Endothelial cell of umbilical vein (primary cell): ENCODE results near the gene HIF1AN. TPM values are rescaled to one million over a fixed set of nuclear protein-coding genes. Genes with fewer than 3 reads are reported as not detected.

Experiments used
- BruUV-seq: library from RNA; stranded (reverse); fragments of 400-500 nt; replicated peaks from 2 replicates; lab custom pipeline; 2021; lab: Mats Ljungman, UMichigan
- CTCF ChIA-PET: fragments of 300-600, 350-600 bp; sonication (Branson Sonifier 250); formaldehyde crosslinking; loops from one replicate; lab custom pipeline; 2021; ENCODE audit warnings: antibody characterized with exemption, inconsistent platforms; lab: Charles Lee
- POLR2A ChIA-PET: fragments of 300-600, 350-600 bp; sonication (Branson Sonifier 250); formaldehyde crosslinking; loops from one replicate; lab custom pipeline; 2021; ENCODE audit warnings: antibody characterized with exemption, inconsistent platforms; lab: Charles Lee
- DNase-seq: peaks from one replicate; pipeline ENCODE4 v3.0.0-alpha.2; 2011; ENCODE audit warnings: low read depth, low spot score
- FAIRE-seq: peaks from 2 replicates; lab custom pipeline; 2011; peaks lifted over from hg19 to GRCh38; lab: Jason Lieb, UNC
- H2AFZ ChIP-seq: 2 replicates; pipeline ENCODE4 v1.6.0; 2012; ENCODE audit warnings: low read depth, low read length, control low read depth, inconsistent platforms
- H3K27ac ChIP-seq: 2 replicates; pipeline ENCODE4 v1.5.1; 2011; ENCODE audit warnings: low read depth, mild to moderate bottlenecking, control low read depth, low read length, moderate library complexity; ENCODE audit not compliant: insufficient read depth
- H3K27me3 ChIP-seq, 2 experiments: 2 replicates each; pipeline versions ENCODE4 v1.6.0 to v1.6.1; 2011; ENCODE audit warnings: low read length in 2 of 2, mixed read lengths in 1 of 2; ENCODE audit not compliant: control insufficient read depth in 2 of 2, insufficient read depth in 2 of 2
- H3K36me3 ChIP-seq, 2 experiments: 2 replicates in 1 of 2; 3 replicates in 1 of 2; pipeline ENCODE4 v1.5.1; 2011; ENCODE audit warnings: low read length in 2 of 2, mild to moderate bottlenecking in 1 of 2, moderate library complexity in 1 of 2; ENCODE audit not compliant: control insufficient read depth in 2 of 2, insufficient read depth in 2 of 2; ENCODE audit errors: extremely low read depth in 1 of 2
- H3K4me1 ChIP-seq: 3 replicates; pipeline ENCODE4 v1.5.1; 2011; ENCODE audit warnings: mild to moderate bottlenecking, low read length; ENCODE audit not compliant: control insufficient read depth, insufficient read depth; ENCODE audit errors: extremely low read depth
- H3K4me2 ChIP-seq: 2 replicates; pipeline ENCODE4 v1.6.1; 2011; ENCODE audit warnings: low read length, control low read depth, mixed read lengths; ENCODE audit not compliant: insufficient read depth
- H3K4me3 ChIP-seq, 3 experiments: fragments of 200-600 bp in 1 of 3; sonication (generic), shearing (Covaris generic) in 1 of 3; replicated peaks in 1 of 3; 2 replicates each; pipeline ENCODE4 v1.5.1; 2011 to 2016; ENCODE audit warnings: control low read depth in 3 of 3, low read length in 3 of 3, mild to moderate bottlenecking in 2 of 3, inconsistent platforms in 1 of 3, low read depth in 1 of 3, moderate library complexity in 1 of 3; ENCODE audit not compliant: insufficient read depth in 1 of 3
- H3K79me2 ChIP-seq: 2 replicates; pipeline ENCODE4 v1.6.0; 2012; ENCODE audit warnings: low read length, inconsistent platforms; ENCODE audit not compliant: control insufficient read depth, insufficient read depth
- H3K9ac ChIP-seq: replicated peaks from 2 replicates; pipeline ENCODE3; 2011; ENCODE audit warnings: low read length, control low read depth; ENCODE audit not compliant: insufficient read depth; ENCODE audit errors: extremely low read depth
- H3K9me1 ChIP-seq: replicated peaks from 3 replicates; pipeline ENCODE4 v1.6.0; 2011; ENCODE audit warnings: mild to moderate bottlenecking, low read length; ENCODE audit not compliant: control insufficient read depth, insufficient read depth; ENCODE audit errors: extremely low read depth
- H3K9me3 ChIP-seq: replicated peaks from 2 replicates; pipeline ENCODE4 v1.5.1; 2012; ENCODE audit warnings: low read length, inconsistent platforms; ENCODE audit not compliant: control insufficient read depth, insufficient read depth
- H4K20me1 ChIP-seq: replicated peaks from 2 replicates; pipeline ENCODE3; 2011; ENCODE audit warnings: mild to moderate bottlenecking, low read length; ENCODE audit not compliant: control insufficient read depth, insufficient read depth; ENCODE audit errors: extremely low read depth
- CTCF ChIP-seq, 2 donors: IDR thresholded peaks; 1 replicate in 1 of 2; 2 replicates in 1 of 2; pipeline ENCODE4 v1.5.1; 2011; ENCODE audit warnings: low read length in 2 of 2, mild to moderate bottlenecking in 2 of 2, moderate library complexity in 2 of 2, control low read depth in 1 of 2, inconsistent platforms in 1 of 2, low read depth in 1 of 2; ENCODE audit not compliant: insufficient read depth in 1 of 2; ENCODE audit errors: extremely low read depth in 1 of 2
- EZH2 ChIP-seq: IDR thresholded peaks from 2 replicates; pipeline ENCODE4 v1.6.1; 2012; ENCODE audit warnings: borderline replicate concordance, low read depth, mild to moderate bottlenecking, moderate library complexity, low read length, inconsistent platforms; ENCODE audit not compliant: severe bottlenecking
- FOS ChIP-seq: IDR thresholded peaks from 2 replicates; pipeline ENCODE4 v1.6.1; 2011; ENCODE audit warnings: mild to moderate bottlenecking, low read length, moderate library complexity, borderline replicate concordance; ENCODE audit not compliant: insufficient read depth
- GATA2 ChIP-seq: IDR thresholded peaks from 2 replicates; pipeline ENCODE4 v1.7.0; 2011; ENCODE audit warnings: low read depth, mild to moderate bottlenecking, moderate library complexity, mixed read lengths, low read length; ENCODE audit not compliant: insufficient read length, insufficient read depth
- JUN ChIP-seq: IDR thresholded peaks from 2 replicates; pipeline ENCODE4 v1.6.1; 2011; ENCODE audit warnings: borderline replicate concordance, low read depth; ENCODE audit not compliant: insufficient read length, insufficient read depth
- MYC ChIP-seq: IDR thresholded peaks from one replicate; pipeline ENCODE4 v1.6.1; 2011; ENCODE audit warnings: mild to moderate bottlenecking, low read depth, low read length
- POLR2A ChIP-seq: IDR thresholded peaks from 2 replicates; pipeline ENCODE4 v1.6.1; 2012; ENCODE audit warnings: low read depth, mild to moderate bottlenecking, control low read depth, low read length
- POLR2AphosphoS5 ChIP-seq: IDR thresholded peaks from 2 replicates; pipeline ENCODE4 v1.6.1; 2012; ENCODE audit warnings: low read depth, mild to moderate bottlenecking, control low read depth, low read length, moderate library complexity; ENCODE audit not compliant: insufficient read depth
- dilution Hi-C: fragments of 300-500 bp; cut with MboI; formaldehyde crosslinking; loops from one replicate; pipeline ENCODE4 v1.15.0; 2019; ENCODE audit warnings: low sequenced_read_pairs; ENCODE audit not compliant: extremely low pct_ligation_motif_present
- intact Hi-C: fragments of 100-400 bp; cut with micrococcal nuclease; formaldehyde crosslinking; loops from one replicate; pipeline ENCODE4 v1.10.0; 2022
- polyA plus RNA-seq, 4 experiments: library from polyadenylated mRNA; depleted of rRNA in 3 of 4; stranded (reverse) in 3 of 4; unstranded in 1 of 4; fragments of >200 nt; gene quantifications; 2 replicates each; pipeline versions ENCODE4 v1.2.1 to v1.2.3, GENCODE V29; 2011 to 2012; ENCODE audit warnings: missing spikeins in 1 of 4
- total RNA-seq: library from RNA; stranded (reverse); gene quantifications from 2 replicates; pipeline ENCODE4 v1.2.3, GENCODE V29; 2021
- TF ChIP-seq, protein P1 (sequence below): IDR thresholded peaks from 2 replicates; pipeline ENCODE4 v1.6.1; 2011; ENCODE audit not compliant: insufficient read depth, insufficient read length

Gene HIF1AN
- total and polyA plus RNA-seq, 2 donors (not counting 3 experiments of a cell fraction or from before 2014, with no cell fraction given): 7.3 to 34.0 TPM

DNA sequence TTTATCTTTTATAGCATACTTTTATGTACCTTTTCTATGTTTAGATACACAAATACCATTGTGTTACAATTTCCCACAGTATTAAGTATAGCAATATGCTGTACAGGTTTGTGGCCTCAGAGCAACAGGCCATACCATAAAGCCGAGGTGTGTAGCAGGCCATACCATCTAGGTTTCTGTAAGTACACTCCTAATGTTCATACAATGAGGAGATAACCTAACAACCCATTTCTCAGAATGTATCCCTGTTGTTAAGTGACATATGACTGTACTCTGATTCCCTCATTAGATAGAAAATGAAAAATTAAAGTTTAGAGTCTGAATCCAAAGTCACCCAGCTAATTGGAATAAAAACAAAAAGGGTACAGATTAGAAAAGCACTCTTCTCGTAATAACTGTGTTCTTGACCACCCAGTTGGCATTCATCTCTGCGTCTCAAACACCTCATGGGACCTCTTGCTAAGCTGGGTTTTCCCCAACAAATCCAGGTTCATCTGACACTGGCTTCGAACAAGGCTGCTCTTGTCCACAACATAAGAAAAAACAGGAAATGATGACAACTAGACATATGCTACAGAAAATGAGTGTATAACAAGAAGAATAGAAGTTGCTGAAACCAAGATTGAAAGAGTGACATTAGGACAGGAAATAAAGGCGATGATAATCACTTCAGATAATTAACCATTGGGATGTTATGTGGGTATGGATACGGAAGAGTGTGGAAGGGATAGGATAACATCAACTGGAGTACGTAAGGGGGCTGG, 7.4 kb upstream of the HIF1AN start:
- Histone ChIP-seq H4K20me1 (no peaks in the 10 kb centered on the region), H3K4me3 (peak overlapping the region; percentile 56 to 81 (median 78)), H3K36me3 (peaks cover 11 to 18% of the 10 kb centered on the region in 2 experiments), H3K9me3 (no peaks in the 10 kb centered on the region), H3K4me1 (peaks cover 14% of the 10 kb centered on the region), H3K79me2 (peaks cover 21% of the 10 kb centered on the region), H3K27ac (peak overlapping the region; percentile 49), H3K27me3 (no peaks in the 10 kb centered on the region), H3K4me2 (peak overlapping the region; percentile 98), H2AFZ (peak overlapping the region; percentile 99), H3K9ac (peak overlapping the region; percentile 93), H3K9me1 (no peaks in the 10 kb centered on the region)
- FAIRE-seq: peak; percentile 83
- TF ChIP-seq EZH2: no peak
- no peak for TF ChIP-seq POLR2A
- TF ChIP-seq CTCF (IDR thresholded peaks at IDR 0.05; ENCODE audit: extremely low read depth in 1 of 2, insufficient read depth in 1 of 2, low read depth in 1 of 2, low read length in 2 of 2): no peak
- no peak for TF ChIP-seq JUN
- TF ChIP-seq, protein P1, sequence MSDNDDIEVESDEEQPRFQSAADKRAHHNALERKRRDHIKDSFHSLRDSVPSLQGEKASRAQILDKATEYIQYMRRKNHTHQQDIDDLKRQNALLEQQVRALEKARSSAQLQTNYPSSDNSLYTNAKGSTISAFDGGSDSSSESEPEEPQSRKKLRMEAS: no peak
- TF ChIP-seq GATA2: no peak
- no peak for TF ChIP-seq FOS
- TF ChIP-seq POLR2AphosphoS5: no peak
- TF ChIP-seq MYC: no peak
- CTCF ChIA-PET: interaction anchor here (3.2 kb wide), 1 partner anchor 10 kb away, joined by 28 read pairs; the partner anchor contains the start of gene SEC31B
- BruUV-seq: TSS peak; percentile 56
- DNase-seq: peak; percentile 59
- dilution Hi-C loops (no loop called here), intact Hi-C loops (no loop called here)
- POLR2A ChIA-PET: interaction anchor here (1.0 kb wide), 1 partner anchor 7 kb away, joined by 5 read pairs; the partner anchor contains the start of gene HIF1AN
